Fibroblast of lung (primary cell): ENCODE data around the gene GGT1.

ENCODE experiments used
- CTCF ChIP-seq, 2 donors: IDR thresholded peaks in 1 of 2; conservative IDR thresholded peaks in 1 of 2; 1 replicate in 1 of 2; 2 replicates in 1 of 2; pipeline ENCODE4 v1.5.1; 2011 to 2012; ENCODE audit warnings: low read length in 2 of 2, control low read depth in 1 of 2, inconsistent platforms in 1 of 2, low read depth in 1 of 2, mild to moderate bottlenecking in 1 of 2
- EZH2 ChIP-seq: IDR thresholded peaks from 2 replicates; pipeline ENCODE4 v1.5.1; 2012; ENCODE audit warnings: low read length, control low read depth, mild to moderate bottlenecking; ENCODE audit errors: missing control alignments

- TF ChIP-seq CTCF (conservative IDR thresholded peaks at IDR 0.05 in 1 of 2, IDR thresholded peaks at IDR 0.05 in 1 of 2; ENCODE audit: low read depth in 1 of 2, low read length in 2 of 2) (no peak), EZH2 (no peak)
These were observed 43.5 kb upstream of the GGT1 start for GRCh38 chr22:24559471-24559870.
